Upper lobe of right lung (tissue), 1 donor: ENCODE data around the gene CCBE1. TPM values are rescaled to one million over a fixed set of nuclear protein-coding genes. Genes with fewer than 3 reads are reported as not detected.

Source experiments
- ATAC-seq: fragments of 200-7000 bp; cut with Tn5 transposase; one replicate; pipeline ENCODE4 v1.9.1; 2020; ENCODE audit warnings: mild to moderate bottlenecking, moderate library complexity
- DNase-seq: peaks from one replicate; pipeline ENCODE4 v3.0.0-alpha.2; 2020
- H3K27ac ChIP-seq: fragments of 200-600 bp; one replicate; pipeline ENCODE4 v1.8.0; 2022
- H3K27me3 ChIP-seq: fragments of 200-600 bp; one replicate; pipeline ENCODE4 v1.8.0; 2022; ENCODE audit warnings: mild to moderate bottlenecking
- H3K36me3 ChIP-seq: fragments of 200-600 bp; one replicate; pipeline ENCODE4 v1.8.0; 2022
- H3K4me1 ChIP-seq: fragments of 200-600 bp; one replicate; pipeline ENCODE4 v1.8.0; 2022
- H3K4me3 ChIP-seq: fragments of 200-600 bp; one replicate; pipeline ENCODE4 v1.8.0; 2022; ENCODE audit warnings: mild to moderate bottlenecking
- H3K9me3 ChIP-seq: fragments of 200-600 bp; one replicate; pipeline ENCODE4 v1.8.0; 2022
- CTCF ChIP-seq: fragments of 200-600 bp; IDR thresholded peaks from one replicate; pipeline ENCODE4 v1.8.0; 2022; ENCODE audit warnings: antibody characterized with exemption
- intact Hi-C: fragments of 100-400 bp; cut with DNase I; formaldehyde crosslinking; loops from one replicate; pipeline ENCODE4 v1.11.0; 2022
- total RNA-seq: library from RNA; stranded (reverse); fragmentation: NEBNext Ultra II Directional; extraction: Animal tissue kit (Norgen Biotek cat#: 25700); gene quantifications from one replicate; pipeline ENCODE4 v1.2.1, GENCODE V29; 2021
- donor health status: DM: no; HTN: yes; CAD: no; lungs with severe emphysema.

Gene CCBE1
- total RNA-seq, 1 donor from 2014 or later = 27.8 TPM

- Histone ChIP-seq H3K4me1 (no peaks in the 10 kb centered on the region), H3K27me3 (no peaks in the 10 kb centered on the region), H3K4me3 (no peak overlapping the region), H3K9me3 (no peaks in the 10 kb centered on the region), H3K36me3 (no peaks in the 10 kb centered on the region), H3K27ac (no peak overlapping the region)
- DNase-seq (no peak), ATAC-seq (no peak)
- TF ChIP-seq CTCF = no peak
- intact Hi-C loops = no loop called here
These were observed 7.9 kb upstream of the CCBE1 start for GRCh38 chr18:59705145-59705544.

- Histone ChIP-seq H3K4me3 (no peak overlapping the region), H3K4me1 (no peaks in the 10 kb centered on the region)
- TF ChIP-seq CTCF = no peak
These were observed 6.9 kb upstream of the CCBE1 start for GRCh38 chr18:59704146-59704545.

GRCh38 chr18:59701272-59701671 lies 4.0 kb upstream of the CCBE1 start:
- H3K4me3 ChIP-seq = no peak overlapping the region
- no peak overlapping the region for H3K27ac ChIP-seq
- H3K27me3 ChIP-seq = peaks cover 18% of the 10 kb centered on the region
- no peaks in the 10 kb centered on the region for H3K36me3 ChIP-seq
- DNase-seq (no peak), ATAC-seq (no peak)
- intact Hi-C loops = no loop called here
- H3K4me1 ChIP-seq = peaks cover 5% of the 10 kb centered on the region
- TF ChIP-seq CTCF = no peak
- H3K9me3 ChIP-seq = no peaks in the 10 kb centered on the region

More at GRCh38 chr18:59704146-59704545, 6.9 kb upstream of the CCBE1 start:
- Histone ChIP-seq H3K27ac (no peak overlapping the region), H3K9me3 (no peaks in the 10 kb centered on the region), H3K36me3 (no peaks in the 10 kb centered on the region), H3K27me3 (no peaks in the 10 kb centered on the region)
- DNase-seq (no peak), ATAC-seq (no peak)
- intact Hi-C loops = no loop called here

- Histone ChIP-seq H3K4me3 (no peak overlapping the region), H3K4me1 (peaks cover 5% of the 10 kb centered on the region), H3K36me3 (no peaks in the 10 kb centered on the region), H3K9me3 (no peaks in the 10 kb centered on the region), H3K27ac (peak overlapping the region; percentile 36), H3K27me3 (peaks cover 25% of the 10 kb centered on the region)
- TF ChIP-seq CTCF = no peak
- intact Hi-C loops = no loop called here
- ATAC-seq (no peak), DNase-seq (no peak)
These were observed 3.3 kb upstream of the CCBE1 start for GRCh38 chr18:59700535-59700967.

GRCh38 chr18:59699750-59700534 lies 2.7 kb upstream of the CCBE1 start:
- TF ChIP-seq CTCF = no peak
- peak overlapping the region; percentile 11 for H3K27ac ChIP-seq
- no peak overlapping the region for H3K4me3 ChIP-seq
- H3K36me3 ChIP-seq = no peaks in the 10 kb centered on the region
- DNase-seq = no peak
- intact Hi-C loops = no loop called here
- peaks cover 30% of the 10 kb centered on the region for H3K27me3 ChIP-seq
- peaks cover 5% of the 10 kb centered on the region for H3K4me1 ChIP-seq
- no peaks in the 10 kb centered on the region for H3K9me3 ChIP-seq
- ATAC-seq = no peak
